Astrocyte (in vitro differentiated cells and primary cell): ENCODE data around the gene COL26A1. TPM values are rescaled to one million over a fixed set of nuclear protein-coding genes. Genes with fewer than 3 reads are reported as not detected.

ENCODE experiments used
- DNase-seq: peaks from one replicate; pipeline ENCODE4 v3.0.0-alpha.2; 2010; ENCODE audit warnings: low read depth
- FAIRE-seq: peaks from 2 replicates; lab custom pipeline; 2011; peaks lifted over from hg19 to GRCh38; lab: Jason Lieb, UNC
- H2AFZ ChIP-seq: 2 replicates; pipeline ENCODE4 v1.6.0; 2012; ENCODE audit warnings: low read depth, low read length, inconsistent platforms
- H3K27ac ChIP-seq: 2 replicates; pipeline ENCODE4 v1.5.1; 2011; ENCODE audit warnings: low read depth, low read length, inconsistent platforms
- H3K27me3 ChIP-seq: 2 replicates; pipeline ENCODE4 v1.6.0; 2011; ENCODE audit warnings: low read length, inconsistent platforms; ENCODE audit not compliant: insufficient read depth
- H3K36me3 ChIP-seq: 2 replicates; pipeline ENCODE4 v1.5.1; 2011; ENCODE audit warnings: low read length, inconsistent platforms; ENCODE audit not compliant: insufficient read depth
- H3K4me1 ChIP-seq: 2 replicates; pipeline ENCODE4 v1.5.1; 2011; ENCODE audit warnings: low read length, inconsistent platforms; ENCODE audit not compliant: insufficient read depth
- H3K4me2 ChIP-seq: 2 replicates; pipeline ENCODE4 v1.6.0; 2012; ENCODE audit warnings: low read length, inconsistent platforms
- H3K4me3 ChIP-seq: 2 replicates; pipeline ENCODE4 v1.5.1; 2011; ENCODE audit warnings: low read depth, mild to moderate bottlenecking, low read length, inconsistent platforms; ENCODE audit not compliant: insufficient read depth
- H3K79me2 ChIP-seq: 2 replicates; pipeline ENCODE4 v1.6.0; 2012; ENCODE audit warnings: mild to moderate bottlenecking, low read length, inconsistent platforms; ENCODE audit not compliant: insufficient read depth
- H3K9ac ChIP-seq: 2 replicates; pipeline ENCODE4 v1.6.0; 2012; ENCODE audit warnings: mild to moderate bottlenecking, low read length, inconsistent platforms
- H3K9me3 ChIP-seq: 2 replicates; pipeline ENCODE4 v1.5.1; 2012; ENCODE audit warnings: low read depth, mild to moderate bottlenecking, low read length, inconsistent platforms; ENCODE audit not compliant: insufficient read depth
- H4K20me1 ChIP-seq: 2 replicates; pipeline ENCODE4 v1.6.0; 2012; ENCODE audit warnings: low read length, inconsistent platforms; ENCODE audit not compliant: insufficient read depth
- H3K27ac Mint-ChIP-seq: one replicate; pipeline ENCODE4 v1.8.0; 2021; ENCODE audit warnings: mild to moderate bottlenecking, mixed read lengths; ENCODE audit not compliant: unreplicated experiment
- H3K27me3 Mint-ChIP-seq: one replicate; pipeline ENCODE4 v1.8.0; 2021; ENCODE audit warnings: low read depth, mixed read lengths; ENCODE audit not compliant: unreplicated experiment
- H3K36me3 Mint-ChIP-seq: one replicate; pipeline ENCODE4 v1.8.0; 2021; ENCODE audit warnings: low read depth, mixed read lengths; ENCODE audit not compliant: unreplicated experiment
- H3K4me1 Mint-ChIP-seq: one replicate; pipeline ENCODE4 v1.8.0; 2021; ENCODE audit warnings: low read depth, mixed read lengths; ENCODE audit not compliant: unreplicated experiment
- H3K4me3 Mint-ChIP-seq: one replicate; pipeline ENCODE4 v1.8.0; 2021; ENCODE audit warnings: mild to moderate bottlenecking, moderate library complexity, mixed read lengths; ENCODE audit not compliant: unreplicated experiment
- H3K9me3 Mint-ChIP-seq: one replicate; pipeline ENCODE4 v1.8.0; 2021; ENCODE audit warnings: mild to moderate bottlenecking, mixed read lengths; ENCODE audit not compliant: unreplicated experiment
- EZH2 ChIP-seq: IDR thresholded peaks from 2 replicates; pipeline ENCODE4 v1.6.1; 2012; ENCODE audit warnings: mild to moderate bottlenecking, low read length, inconsistent platforms; ENCODE audit not compliant: insufficient read depth
- total RNA-seq: library from RNA; stranded (reverse); gene quantifications from 2 replicates; pipeline ENCODE4 v1.2.1, GENCODE V29; 2021
- TF ChIP-seq, protein P1 (sequence below): IDR thresholded peaks from 2 replicates; pipeline ENCODE4 v1.5.1; 2011; ENCODE audit warnings: low read depth, mild to moderate bottlenecking, inconsistent platforms, low read length, moderate library complexity; ENCODE audit not compliant: insufficient read depth

Gene COL26A1
- total RNA-seq, 1 donor from 2014 or later, result 7.1 TPM

DNA sequence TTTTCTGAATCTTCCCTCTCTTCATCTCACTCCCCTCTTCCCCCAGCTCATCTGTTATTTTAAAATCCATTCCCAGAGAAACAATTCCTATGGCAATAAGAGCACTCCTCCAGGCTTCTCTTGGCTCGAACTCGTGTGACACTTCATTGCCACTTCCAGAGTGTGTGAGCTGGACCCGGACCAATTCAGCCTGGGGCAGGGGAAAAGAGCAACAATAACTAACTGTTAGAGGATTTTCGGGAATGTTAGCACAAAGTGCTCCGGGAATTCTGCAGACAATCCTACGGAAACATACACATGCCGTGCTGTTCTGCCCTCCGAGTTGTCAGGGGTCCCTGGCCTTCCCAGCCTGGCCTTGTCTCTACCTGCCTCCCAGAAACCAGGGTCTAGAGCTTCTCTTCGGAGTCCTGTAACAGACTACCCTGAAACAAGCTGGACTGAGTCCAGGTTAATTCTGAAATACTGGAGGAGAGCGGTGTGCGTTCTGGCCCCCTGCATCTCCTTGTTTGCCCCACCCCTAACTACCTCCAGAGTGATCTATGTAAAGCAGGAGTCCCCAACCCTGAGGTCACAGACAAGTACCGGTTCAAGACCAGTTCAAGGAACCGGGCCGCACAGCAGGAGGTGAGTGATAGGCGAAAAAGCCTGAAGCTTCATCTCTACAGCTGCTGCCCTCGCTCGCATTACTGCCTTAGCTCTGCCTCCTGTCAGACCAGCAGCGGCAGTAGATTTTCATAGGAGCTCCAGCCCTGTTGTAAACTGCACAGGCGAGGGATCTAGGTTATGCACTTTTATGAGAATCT, 11.3 kb downstream of the COL26A1 start:
- peak overlapping the region; percentile 14 for H3K4me2 ChIP-seq
- no peak overlapping the region for H3K4me3 Mint-ChIP-seq
- peaks cover 2% of the 10 kb centered on the region for H3K36me3 Mint-ChIP-seq
- H4K20me1 ChIP-seq, result no peaks in the 10 kb centered on the region
- no peaks in the 10 kb centered on the region for H3K36me3 ChIP-seq
- no peaks in the 10 kb centered on the region for H3K9me3 ChIP-seq
- H2AFZ ChIP-seq, result peak overlapping the region; percentile 45
- no peaks in the 10 kb centered on the region for H3K79me2 ChIP-seq
- peaks cover 22% of the 10 kb centered on the region for H3K4me1 Mint-ChIP-seq
- H3K9me3 Mint-ChIP-seq, result peaks cover 2% of the 10 kb centered on the region
- TF ChIP-seq, protein P1, sequence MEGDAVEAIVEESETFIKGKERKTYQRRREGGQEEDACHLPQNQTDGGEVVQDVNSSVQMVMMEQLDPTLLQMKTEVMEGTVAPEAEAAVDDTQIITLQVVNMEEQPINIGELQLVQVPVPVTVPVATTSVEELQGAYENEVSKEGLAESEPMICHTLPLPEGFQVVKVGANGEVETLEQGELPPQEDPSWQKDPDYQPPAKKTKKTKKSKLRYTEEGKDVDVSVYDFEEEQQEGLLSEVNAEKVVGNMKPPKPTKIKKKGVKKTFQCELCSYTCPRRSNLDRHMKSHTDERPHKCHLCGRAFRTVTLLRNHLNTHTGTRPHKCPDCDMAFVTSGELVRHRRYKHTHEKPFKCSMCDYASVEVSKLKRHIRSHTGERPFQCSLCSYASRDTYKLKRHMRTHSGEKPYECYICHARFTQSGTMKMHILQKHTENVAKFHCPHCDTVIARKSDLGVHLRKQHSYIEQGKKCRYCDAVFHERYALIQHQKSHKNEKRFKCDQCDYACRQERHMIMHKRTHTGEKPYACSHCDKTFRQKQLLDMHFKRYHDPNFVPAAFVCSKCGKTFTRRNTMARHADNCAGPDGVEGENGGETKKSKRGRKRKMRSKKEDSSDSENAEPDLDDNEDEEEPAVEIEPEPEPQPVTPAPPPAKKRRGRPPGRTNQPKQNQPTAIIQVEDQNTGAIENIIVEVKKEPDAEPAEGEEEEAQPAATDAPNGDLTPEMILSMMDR, result no peak
- TF ChIP-seq EZH2, result no peak
- no peak overlapping the region for H3K27ac ChIP-seq
- no peak overlapping the region for H3K4me3 ChIP-seq
- no peak for FAIRE-seq
- peaks cover 23% of the 10 kb centered on the region for H3K27me3 ChIP-seq
- H3K27ac Mint-ChIP-seq, result no peak overlapping the region
- H3K27me3 Mint-ChIP-seq, result peaks cover 10% of the 10 kb centered on the region
- no peak for DNase-seq
- H3K9ac ChIP-seq, result no peak overlapping the region
- peaks cover 3% of the 10 kb centered on the region for H3K4me1 ChIP-seq

GRCh38 chr7:101374990-101375389, 12.3 kb downstream of the COL26A1 start:
- H3K27me3 Mint-ChIP-seq, result peaks cover 10% of the 10 kb centered on the region
- Histone ChIP-seq H4K20me1 (no peaks in the 10 kb centered on the region), H3K36me3 (no peaks in the 10 kb centered on the region), H3K27ac (no peak overlapping the region), H2AFZ (no peak overlapping the region), H3K4me3 (no peak overlapping the region), H3K9me3 (no peaks in the 10 kb centered on the region), H3K27me3 (peaks cover 23% of the 10 kb centered on the region), H3K79me2 (no peaks in the 10 kb centered on the region), H3K9ac (no peak overlapping the region), H3K4me1 (peaks cover 3% of the 10 kb centered on the region), H3K4me2 (no peak overlapping the region)
- H3K4me3 Mint-ChIP-seq, result no peak overlapping the region
- H3K9me3 Mint-ChIP-seq, result peaks cover 2% of the 10 kb centered on the region
- no peak overlapping the region for H3K27ac Mint-ChIP-seq
- peaks cover 26% of the 10 kb centered on the region for H3K4me1 Mint-ChIP-seq
- peaks cover 2% of the 10 kb centered on the region for H3K36me3 Mint-ChIP-seq
- FAIRE-seq, result no peak
- no peak for DNase-seq
- TF ChIP-seq, protein P1, result no peak
- TF ChIP-seq EZH2, result no peak

DNA sequence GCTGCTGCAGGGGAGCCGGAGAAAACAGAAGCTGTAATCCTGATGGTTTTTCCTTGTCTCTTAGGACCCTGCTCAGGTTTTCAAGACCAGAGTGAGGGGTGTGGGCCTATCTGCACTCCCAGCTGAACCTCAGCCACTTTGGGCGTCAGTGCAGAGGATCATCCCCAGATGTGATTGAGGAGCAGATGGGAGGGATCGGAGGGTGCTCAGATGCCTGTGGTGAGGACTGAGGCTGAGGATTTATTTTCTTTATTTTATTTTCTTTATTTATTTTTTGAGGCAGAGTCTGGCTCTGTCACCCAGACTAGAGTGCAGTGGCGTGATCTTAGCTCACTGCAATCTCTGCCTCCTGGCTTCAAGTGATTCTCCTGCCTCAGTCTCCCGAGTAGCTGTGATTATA, 13.9 kb downstream of the COL26A1 start:
- H3K9me3 ChIP-seq, result no peaks in the 10 kb centered on the region
- H3K27me3 Mint-ChIP-seq, result peaks cover 10% of the 10 kb centered on the region
- FAIRE-seq (no peak), DNase-seq (no peak)
- peaks cover 26% of the 10 kb centered on the region for H3K27me3 ChIP-seq
- H3K9me3 Mint-ChIP-seq, result peaks cover 4% of the 10 kb centered on the region
- no peaks in the 10 kb centered on the region for H3K79me2 ChIP-seq
- no peak overlapping the region for H2AFZ ChIP-seq
- TF ChIP-seq, protein P1, result no peak
- TF ChIP-seq EZH2, result no peak
- no peak overlapping the region for H3K4me3 ChIP-seq
- no peaks in the 10 kb centered on the region for H4K20me1 ChIP-seq
- H3K4me2 ChIP-seq, result no peak overlapping the region
- no peak overlapping the region for H3K27ac ChIP-seq
- H3K4me1 ChIP-seq, result peaks cover 3% of the 10 kb centered on the region
- peaks cover 26% of the 10 kb centered on the region for H3K4me1 Mint-ChIP-seq
- no peak overlapping the region for H3K4me3 Mint-ChIP-seq
- no peak overlapping the region for H3K9ac ChIP-seq
- peak overlapping the region; percentile 87 for H3K27ac Mint-ChIP-seq
- no peaks in the 10 kb centered on the region for H3K36me3 ChIP-seq
- peaks cover 2% of the 10 kb centered on the region for H3K36me3 Mint-ChIP-seq
